SK-N-SH (cell line): Measurements from ENCODE around the gene LPP. TPM values are rescaled to one million over a fixed set of nuclear protein-coding genes. Genes with fewer than 3 reads are reported as not detected.
A peak's percentile ranks its signal among the peaks of the same experiment; 100 is the strongest.

ENCODE experiments used
- CTCF ChIA-PET: fragments of 300-600, 350-600 bp; formaldehyde crosslinking; extraction: SDS; loops from one replicate; lab custom pipeline; 2021; lab: Yijun Ruan, JAX
- POLR2A ChIA-PET: fragments of 350-600 bp; sonication (Branson Sonifier 250); formaldehyde crosslinking; extraction: SDS; loops from one replicate; lab custom pipeline; 2020; ENCODE audit warnings: antibody characterized with exemption, inconsistent platforms; lab: Yijun Ruan, JAX
- DNase-seq: peaks from one replicate; pipeline ENCODE4 v3.0.0; 2012
- H2AFZ ChIP-seq: fragments of 200-600 bp; sonication (generic); 2 replicates; pipeline ENCODE4 v1.8.1; 2016; ENCODE audit warnings: antibody characterized with exemption, mild to moderate bottlenecking, low read depth
- H3F3A ChIP-seq: fragments of 200-600 bp; sonication (generic); replicated peaks from 2 replicates; pipeline ENCODE3; 2016; ENCODE audit warnings: antibody characterized with exemption, mild to moderate bottlenecking; ENCODE audit not compliant: insufficient read depth
- H3K27ac ChIP-seq, 2 experiments: fragments of 200-500 bp in 1 of 2; fragments of 200-600 bp in 1 of 2; sonication (Bioruptor generic) in 1 of 2; sonication (generic), shearing (Covaris generic) in 1 of 2; 2 replicates each; pipeline versions ENCODE4 v1.5.1 to v1.6.1; 2014 to 2016; ENCODE audit warnings: low read depth in 2 of 2, inconsistent platforms in 1 of 2, low read length in 1 of 2, mild to moderate bottlenecking in 1 of 2, mixed read lengths in 1 of 2
- H3K27me3 ChIP-seq: fragments of 200-600 bp; sonication (generic), shearing (Covaris generic); 2 replicates; pipeline ENCODE4 v1.6.1; 2016; ENCODE audit warnings: mixed run types; ENCODE audit not compliant: insufficient read depth
- H3K36me3 ChIP-seq, 2 experiments: fragments of 200-500 bp in 1 of 2; fragments of 200-600 bp in 1 of 2; sonication (Bioruptor generic) in 1 of 2; sonication (generic) in 1 of 2; replicated peaks in 1 of 2; 2 replicates each; pipeline versions ENCODE3 to v1.5.1; 2014 to 2016; ENCODE audit warnings: low read length in 1 of 2, mild to moderate bottlenecking in 1 of 2; ENCODE audit not compliant: insufficient read depth in 2 of 2, control insufficient read depth in 1 of 2
- H3K4me1 ChIP-seq, 2 experiments: fragments of 200-500 bp in 1 of 2; fragments of 200-600 bp in 1 of 2; sonication (Bioruptor generic) in 1 of 2; sonication (generic), shearing (Covaris generic) in 1 of 2; 2 replicates each; pipeline versions ENCODE4 v1.5.1 to v1.6.1; 2014 to 2016; ENCODE audit warnings: low read depth in 1 of 2, low read length in 1 of 2, mixed run types in 1 of 2; ENCODE audit not compliant: insufficient read depth in 2 of 2, control insufficient read depth in 1 of 2
- H3K4me2 ChIP-seq: fragments of 200-600 bp; sonication (generic), shearing (Covaris generic); 2 replicates; pipeline ENCODE4 v1.6.1; 2017; ENCODE audit warnings: mixed run types
- H3K4me3 ChIP-seq, 2 experiments: fragments of 200-500 bp in 1 of 2; fragments of 200-600 bp in 1 of 2; sonication (Bioruptor generic) in 1 of 2; sonication (generic), shearing (Covaris generic) in 1 of 2; 2 replicates each; pipeline versions ENCODE4 v1.5.1 to v1.8.1; 2014 to 2016; ENCODE audit warnings: low read depth in 2 of 2, inconsistent platforms in 1 of 2, low read length in 1 of 2, mild to moderate bottlenecking in 1 of 2, mixed read lengths in 1 of 2, moderate library complexity in 1 of 2
- H3K79me2 ChIP-seq: fragments of 200-600 bp; sonication (generic); 2 replicates; pipeline ENCODE4 v1.8.1; 2017; ENCODE audit warnings: mild to moderate bottlenecking; ENCODE audit not compliant: insufficient read depth
- H3K9ac ChIP-seq: fragments of 200-600 bp; sonication (generic); 2 replicates; pipeline ENCODE4 v1.6.1; 2017; ENCODE audit warnings: mixed run types
- H3K9me2 ChIP-seq: fragments of 200-600 bp; sonication (generic); 2 replicates; pipeline ENCODE4 v1.6.1; 2017; ENCODE audit warnings: mixed run types
- H3K9me3 ChIP-seq: fragments of 200-600 bp; sonication (generic); 2 replicates; pipeline ENCODE4 v1.6.1; 2017; ENCODE audit warnings: mixed run types, mild to moderate bottlenecking, moderate library complexity
- H4K20me1 ChIP-seq: fragments of 200-600 bp; sonication (generic); 2 replicates; pipeline ENCODE4 v1.6.1; 2017; ENCODE audit warnings: mild to moderate bottlenecking, mixed run types; ENCODE audit not compliant: insufficient read depth
- FOSL2 ChIP-seq: IDR thresholded peaks from 2 replicates; pipeline ENCODE4 v1.4.0; 2012; ENCODE audit warnings: low read depth, mild to moderate bottlenecking, moderate library complexity, borderline replicate concordance
- FOXJ3 ChIP-seq: sonication (generic); formaldehyde crosslinking; IDR thresholded peaks from 2 replicates; pipeline ENCODE4 v1.5.1; 2020; ENCODE audit warnings: mild to moderate bottlenecking, missing genetic modification reagents
- FOXM1 ChIP-seq: IDR thresholded peaks from 2 replicates; pipeline ENCODE4 v1.4.0; 2012; ENCODE audit warnings: low read depth, mild to moderate bottlenecking
- GABPA ChIP-seq: IDR thresholded peaks from 2 replicates; pipeline ENCODE4 v1.4.0; 2012; ENCODE audit warnings: low read depth, mild to moderate bottlenecking
- JUND ChIP-seq: IDR thresholded peaks from 2 replicates; pipeline ENCODE4 v1.4.0; 2012
- MXI1 ChIP-seq: IDR thresholded peaks from 2 replicates; pipeline ENCODE4 v1.6.1; 2012; ENCODE audit warnings: mild to moderate bottlenecking, low read depth, low read length, improper control_type of control experiment
- POLR2AphosphoS5 ChIP-seq: IDR thresholded peaks from 2 replicates; pipeline ENCODE4 v1.6.1; 2012; ENCODE audit warnings: low read depth, low read length
- RAD21 ChIP-seq: IDR thresholded peaks from 2 replicates; pipeline ENCODE4 v1.6.1; 2012; ENCODE audit warnings: mild to moderate bottlenecking, low read length
- RFX5 ChIP-seq: IDR thresholded peaks from 2 replicates; pipeline ENCODE4 v1.6.1; 2012; ENCODE audit warnings: mild to moderate bottlenecking, improper control_type of control experiment, low read length
- SIN3A ChIP-seq: IDR thresholded peaks from 2 replicates; pipeline ENCODE4 v1.6.1; 2012; ENCODE audit warnings: low read depth, mild to moderate bottlenecking, low read length, moderate library complexity, borderline replicate concordance
- TCF12 ChIP-seq: IDR thresholded peaks from 2 replicates; pipeline ENCODE4 v1.4.0; 2012
- WGBS: methylation state at CpG from one replicate; pipeline ENCODE4 v1.1.6; 2017; ENCODE audit warnings: low lambda C conversion rate; 5-methylcytosine and 5-hydroxymethylcytosine counted together
- polyA plus RNA-seq, 3 experiments: library from polyadenylated mRNA; depleted of rRNA; stranded (reverse); fragments of >200 nt; gene quantifications; 2 replicates each; pipeline ENCODE4 v1.2.3, GENCODE V29; 2012
- TF ChIP-seq, protein P1 (sequence below): IDR thresholded peaks from 2 replicates; pipeline ENCODE4; 2012
- TF ChIP-seq, protein P2 (sequence below): IDR thresholded peaks from 2 replicates; pipeline ENCODE4 v1.4.0; 2012; ENCODE audit warnings: low read depth
- TF ChIP-seq, protein P3 (sequence below): fragments of 200-600 bp; sonication (generic); IDR thresholded peaks from 2 replicates; pipeline ENCODE4 v1.6.1; 2017; ENCODE audit warnings: antibody characterized with exemption, mild to moderate bottlenecking, moderate library complexity
- TF ChIP-seq, protein P4 (sequence below): fragments of 150-350 bp; IDR thresholded peaks from 2 replicates; pipeline ENCODE4 v1.6.1; 2016; ENCODE audit warnings: mild to moderate bottlenecking, low read depth, low read length

The LPP gene
- polyA plus RNA-seq, 1 of the 3 experiments (the other 2 are of a cell fraction), result 6.6 TPM

DNA sequence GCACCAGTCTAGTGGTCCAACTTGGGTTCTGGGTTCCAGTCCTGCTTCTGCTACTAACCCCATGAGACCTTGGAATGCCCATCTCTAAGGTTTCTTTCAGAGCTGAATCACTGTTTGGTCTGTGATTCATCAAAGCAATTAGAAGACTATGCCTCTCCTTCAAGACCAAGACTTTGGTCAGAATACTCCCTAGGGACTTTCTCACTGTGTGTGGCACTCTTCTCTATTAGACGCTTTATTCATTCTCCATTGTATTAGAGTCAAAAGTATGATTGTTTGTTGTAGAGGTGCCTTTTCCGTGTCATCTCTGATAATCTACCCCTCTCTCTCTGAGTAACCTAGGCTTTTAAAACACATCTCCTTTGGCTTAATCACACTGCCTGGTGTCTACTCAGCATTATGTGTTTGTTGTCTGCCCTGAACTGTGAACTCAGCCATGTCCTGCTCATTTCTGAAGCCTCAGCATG lies 90.5 kb downstream of the LPP start:
- H3K4me1 ChIP-seq, result peaks cover 0 to 35% of the 10 kb centered on the region in 2 experiments; a peak in 3 of 4 replicates
- no peak overlapping the region for H2AFZ ChIP-seq
- H4K20me1 ChIP-seq, result no peaks in the 10 kb centered on the region; the same call in 1 of the 2 replicates
- CTCF ChIA-PET, result no interaction called here
- DNase-seq, result no peak
- no peaks in the 10 kb centered on the region for H3K27me3 ChIP-seq
- H3K4me3 ChIP-seq, result no peak overlapping the region
- 47% methylated on average over 2 of the region's 2 CpGs for WGBS
- no peaks in the 10 kb centered on the region for H3K9me3 ChIP-seq
- H3K9me2 ChIP-seq, result no peaks in the 10 kb centered on the region
- no peak overlapping the region for H3K4me2 ChIP-seq
- TF ChIP-seq TCF12 (peak; percentile 53; the same call in 1 of the 2 replicates), POLR2AphosphoS5 (no peak), JUND (peak; percentile 32; the same call in 1 of the 2 replicates), SIN3A (no peak), MXI1 (no peak), FOSL2 (peak; percentile 74; the same call in 1 of the 2 replicates), GABPA (no peak)
- peaks cover 41% of the 10 kb centered on the region for H3F3A ChIP-seq
- POLR2A ChIA-PET, result no interaction called here
- peaks cover 5 to 11% of the 10 kb centered on the region in 2 experiments for H3K36me3 ChIP-seq
- peaks cover 79% of the 10 kb centered on the region for H3K79me2 ChIP-seq
- H3K27ac ChIP-seq, result peak overlapping the region in 1 of 2 experiments; percentile 85; a peak in 2 of 4 replicates
- no peak overlapping the region; the same call in 1 of the 2 replicates for H3K9ac ChIP-seq

DNA sequence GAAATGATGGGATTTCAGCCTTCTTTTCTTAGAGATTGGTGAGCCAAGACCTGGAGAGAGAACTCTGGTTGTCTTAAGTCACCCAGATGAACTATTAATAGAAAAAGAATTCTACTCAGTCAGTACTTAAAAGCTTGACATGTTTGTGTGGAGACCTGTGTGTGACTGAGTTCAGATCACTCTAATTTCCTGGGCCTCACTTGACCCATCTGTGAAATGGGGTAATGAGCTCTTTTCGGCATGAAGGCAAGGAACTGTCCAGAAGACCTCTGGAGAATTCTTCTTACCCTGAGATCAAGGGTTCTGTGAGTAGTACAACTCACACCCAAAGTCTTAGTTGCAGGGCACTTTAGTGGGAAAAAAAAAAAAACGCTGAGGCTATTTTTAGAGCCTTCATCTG lies 92.9 kb downstream of the LPP start:
- H3K4me1 ChIP-seq, result peaks cover 0 to 24% of the 10 kb centered on the region in 2 experiments; a peak in 3 of 4 replicates
- 42% methylated on average over 2 of the region's 2 CpGs for WGBS
- CTCF ChIA-PET, result no interaction called here
- no peaks in the 10 kb centered on the region for H3K9me3 ChIP-seq
- peak overlapping the region in 1 of 2 experiments; percentile 85; a peak in 2 of 4 replicates for H3K27ac ChIP-seq
- no peaks in the 10 kb centered on the region for H4K20me1 ChIP-seq
- POLR2A ChIA-PET, result no interaction called here
- H3K79me2 ChIP-seq, result peaks cover 84% of the 10 kb centered on the region
- no peak for DNase-seq
- H3K9ac ChIP-seq, result no peak overlapping the region
- H3F3A ChIP-seq, result peaks cover 35% of the 10 kb centered on the region
- peaks cover 0 to 9% of the 10 kb centered on the region in 2 experiments for H3K36me3 ChIP-seq
- no peak overlapping the region for H2AFZ ChIP-seq
- H3K4me3 ChIP-seq, result no peak overlapping the region
- TF ChIP-seq RAD21 (no peak), FOXM1 (no peak), FOXJ3 (no peak), SIN3A (no peak), GABPA (no peak), RFX5 (no peak)
- TF ChIP-seq, protein P1, sequence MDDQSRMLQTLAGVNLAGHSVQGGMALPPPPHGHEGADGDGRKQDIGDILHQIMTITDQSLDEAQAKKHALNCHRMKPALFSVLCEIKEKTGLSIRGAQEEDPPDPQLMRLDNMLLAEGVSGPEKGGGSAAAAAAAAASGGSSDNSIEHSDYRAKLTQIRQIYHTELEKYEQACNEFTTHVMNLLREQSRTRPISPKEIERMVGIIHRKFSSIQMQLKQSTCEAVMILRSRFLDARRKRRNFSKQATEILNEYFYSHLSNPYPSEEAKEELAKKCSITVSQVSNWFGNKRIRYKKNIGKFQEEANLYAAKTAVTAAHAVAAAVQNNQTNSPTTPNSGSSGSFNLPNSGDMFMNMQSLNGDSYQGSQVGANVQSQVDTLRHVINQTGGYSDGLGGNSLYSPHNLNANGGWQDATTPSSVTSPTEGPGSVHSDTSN, result no peak
- TF ChIP-seq, protein P2, sequence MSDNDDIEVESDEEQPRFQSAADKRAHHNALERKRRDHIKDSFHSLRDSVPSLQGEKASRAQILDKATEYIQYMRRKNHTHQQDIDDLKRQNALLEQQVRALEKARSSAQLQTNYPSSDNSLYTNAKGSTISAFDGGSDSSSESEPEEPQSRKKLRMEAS, result no peak
- TF ChIP-seq, protein P3, sequence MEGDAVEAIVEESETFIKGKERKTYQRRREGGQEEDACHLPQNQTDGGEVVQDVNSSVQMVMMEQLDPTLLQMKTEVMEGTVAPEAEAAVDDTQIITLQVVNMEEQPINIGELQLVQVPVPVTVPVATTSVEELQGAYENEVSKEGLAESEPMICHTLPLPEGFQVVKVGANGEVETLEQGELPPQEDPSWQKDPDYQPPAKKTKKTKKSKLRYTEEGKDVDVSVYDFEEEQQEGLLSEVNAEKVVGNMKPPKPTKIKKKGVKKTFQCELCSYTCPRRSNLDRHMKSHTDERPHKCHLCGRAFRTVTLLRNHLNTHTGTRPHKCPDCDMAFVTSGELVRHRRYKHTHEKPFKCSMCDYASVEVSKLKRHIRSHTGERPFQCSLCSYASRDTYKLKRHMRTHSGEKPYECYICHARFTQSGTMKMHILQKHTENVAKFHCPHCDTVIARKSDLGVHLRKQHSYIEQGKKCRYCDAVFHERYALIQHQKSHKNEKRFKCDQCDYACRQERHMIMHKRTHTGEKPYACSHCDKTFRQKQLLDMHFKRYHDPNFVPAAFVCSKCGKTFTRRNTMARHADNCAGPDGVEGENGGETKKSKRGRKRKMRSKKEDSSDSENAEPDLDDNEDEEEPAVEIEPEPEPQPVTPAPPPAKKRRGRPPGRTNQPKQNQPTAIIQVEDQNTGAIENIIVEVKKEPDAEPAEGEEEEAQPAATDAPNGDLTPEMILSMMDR, result no peak
- TF ChIP-seq, protein P4, sequence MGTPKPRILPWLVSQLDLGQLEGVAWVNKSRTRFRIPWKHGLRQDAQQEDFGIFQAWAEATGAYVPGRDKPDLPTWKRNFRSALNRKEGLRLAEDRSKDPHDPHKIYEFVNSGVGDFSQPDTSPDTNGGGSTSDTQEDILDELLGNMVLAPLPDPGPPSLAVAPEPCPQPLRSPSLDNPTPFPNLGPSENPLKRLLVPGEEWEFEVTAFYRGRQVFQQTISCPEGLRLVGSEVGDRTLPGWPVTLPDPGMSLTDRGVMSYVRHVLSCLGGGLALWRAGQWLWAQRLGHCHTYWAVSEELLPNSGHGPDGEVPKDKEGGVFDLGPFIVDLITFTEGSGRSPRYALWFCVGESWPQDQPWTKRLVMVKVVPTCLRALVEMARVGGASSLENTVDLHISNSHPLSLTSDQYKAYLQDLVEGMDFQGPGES, result no peak
- no peaks in the 10 kb centered on the region for H3K9me2 ChIP-seq
- no peaks in the 10 kb centered on the region for H3K27me3 ChIP-seq
- H3K4me2 ChIP-seq, result no peak overlapping the region
